HL-60 (cell line): Measurements from ENCODE around the gene CAMK2G.

Source experiments
- CTCF ChIP-seq: IDR thresholded peaks from one replicate; pipeline ENCODE4 v1.5.1; 2011; ENCODE audit warnings: low read length, control low read depth, inconsistent platforms; ENCODE audit not compliant: insufficient read depth
- GABPA ChIP-seq: IDR thresholded peaks from 2 replicates; pipeline ENCODE4 v1.6.1; 2012; ENCODE audit warnings: low read depth
- POLR2AphosphoS5 ChIP-seq: IDR thresholded peaks from 2 replicates; pipeline ENCODE4 v1.6.1; 2012; ENCODE audit warnings: low read depth
- REST ChIP-seq: IDR thresholded peaks from 2 replicates; pipeline ENCODE4 v1.6.1; 2012; ENCODE audit warnings: low read depth; ENCODE audit not compliant: insufficient replicate concordance
- SPI1 ChIP-seq: IDR thresholded peaks from 2 replicates; pipeline ENCODE4 v1.6.1; 2012; ENCODE audit warnings: low read depth, mild to moderate bottlenecking, borderline replicate concordance

GRCh38 chr10:73814896-73815718 is 59.2 kb downstream of the CAMK2G start:
- TF ChIP-seq REST (no peak), CTCF (no peak), POLR2AphosphoS5 (no peak), SPI1 (no peak), GABPA (no peak)
